C4-2B (cell line): ENCODE measurements around the gene SCN4B.

Experiments
- H3K27ac ChIP-seq: fragments of 450-650 bp; 2 replicates; pipeline ENCODE4 v1.5.1; 2017
- CTCF ChIP-seq: fragments of 450-650 bp; conservative IDR thresholded peaks from 2 replicates; pipeline ENCODE4 v1.5.1; 2017; ENCODE audit warnings: mild to moderate bottlenecking
- ZFX ChIP-seq: fragments of 450-650 bp; IDR thresholded peaks from 2 replicates; pipeline ENCODE4 v1.6.1; 2017

Gene SCN4B

GRCh38 chr11:118092907-118093571 lies 59.6 kb downstream of the SCN4B start:
- no peak overlapping the region for H3K27ac ChIP-seq
- TF ChIP-seq CTCF = no peak

- no peak overlapping the region for H3K27ac ChIP-seq
- no peak for TF ChIP-seq ZFX
- no peak for TF ChIP-seq CTCF
Observed at GRCh38 chr11:118091690-118092089, 60.9 kb downstream of the SCN4B start.

DNA sequence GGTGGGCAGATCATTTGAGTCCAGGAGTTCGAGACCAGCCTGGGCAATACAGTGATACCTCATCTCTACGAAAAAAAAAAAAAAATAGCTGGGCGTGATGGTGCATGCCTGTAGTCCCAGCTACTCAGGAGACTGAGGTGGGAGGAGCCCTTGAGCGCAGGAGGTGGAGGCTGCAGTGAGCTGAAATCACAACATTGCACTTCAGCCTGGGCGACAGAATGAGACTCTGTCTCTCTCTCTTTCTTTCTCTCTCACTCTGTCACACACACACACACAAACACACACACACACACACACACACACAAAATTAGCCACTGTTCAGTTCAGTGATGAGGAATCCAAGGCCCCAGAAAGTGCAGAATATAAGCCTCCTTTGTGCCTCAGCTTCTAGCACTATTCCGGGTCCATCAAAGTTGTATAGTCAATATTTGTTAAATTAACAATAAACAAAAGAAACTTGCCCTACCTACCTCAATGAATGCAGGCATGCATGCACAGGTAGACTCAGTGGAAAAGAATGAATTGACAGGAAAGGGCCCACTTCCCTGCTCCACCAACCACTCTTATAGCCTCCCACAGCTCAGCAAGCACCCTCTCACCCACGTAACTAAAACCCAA lies 62.0 kb downstream of the SCN4B start:
- no peak for TF ChIP-seq CTCF
- TF ChIP-seq ZFX = no peak
- no peak overlapping the region for H3K27ac ChIP-seq

GRCh38 chr11:118088531-118088930 lies 64.1 kb downstream of the SCN4B start:
- TF ChIP-seq ZFX (no peak), CTCF (no peak)
- no peak overlapping the region for H3K27ac ChIP-seq

DNA sequence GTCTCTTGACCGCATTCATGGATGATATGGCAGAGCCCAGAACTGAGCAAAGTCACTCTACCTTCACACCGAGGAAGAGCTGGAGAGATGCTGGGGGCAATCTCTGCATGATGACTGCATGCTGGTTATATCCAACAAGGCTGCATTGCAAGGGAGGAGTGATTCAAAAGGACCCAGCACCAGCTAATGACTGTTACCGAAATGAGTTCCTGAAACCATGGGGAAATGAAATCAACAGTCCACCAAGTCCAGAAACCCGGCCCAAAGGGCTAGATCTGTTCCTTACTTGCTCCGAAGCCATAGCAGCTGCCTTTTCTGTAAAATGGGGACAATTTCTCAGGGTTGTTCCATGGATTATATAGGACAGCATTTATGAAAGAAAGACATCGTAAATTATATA lies 64.7 kb downstream of the SCN4B start:
- no peak overlapping the region for H3K27ac ChIP-seq
- no peak for TF ChIP-seq ZFX
- no peak for TF ChIP-seq CTCF

GRCh38 chr11:118086913-118087768 lies 65.5 kb downstream of the SCN4B start, which contains the start of gene SMIM35:
TSS of gene SMIM35 (minus strand) at chr11:118086963. CDS start at chr11:118086757, 206 bp downstream.
- no peak for TF ChIP-seq ZFX
- TF ChIP-seq CTCF = no peak
- no peak within 1 kb of the TSS for H3K27ac ChIP-seq

- 0 out of 2 replicates have a peak overlapping the region, but pooled peaks have one; percentile 5 for H3K27ac ChIP-seq
- no peak for TF ChIP-seq CTCF
- TF ChIP-seq ZFX = no peak
Observed at GRCh38 chr11:118084656-118085055, 68.0 kb downstream of the SCN4B start.
